GM21529 (cell line): ENCODE data around the gene OPN3.

Experiments
- ATAC-seq: cut with Tn5 transposase; IDR thresholded peaks from one replicate; pipeline ENCODE4 v1.9.1; 2021; ENCODE audit not compliant: unreplicated experiment

Gene OPN3

GRCh38 chr1:241592273-241592958 is 47.8 kb downstream of the OPN3 start:
- peak; percentile 82 for ATAC-seq

GRCh38 chr1:241591736-241592135 is 48.4 kb downstream of the OPN3 start:
- no peak for ATAC-seq

- ATAC-seq, result no peak
Measured at GRCh38 chr1:241591317-241591716, 48.9 kb downstream of the OPN3 start.

- no peak for ATAC-seq
Measured at GRCh38 chr1:241590719-241591118, 49.5 kb downstream of the OPN3 start.

GRCh38 chr1:241589521-241589920 is 50.6 kb downstream of the OPN3 start:
- ATAC-seq, result no peak

- no peak for ATAC-seq
Measured at GRCh38 chr1:241586905-241587512, 53.2 kb downstream of the OPN3 start.

- ATAC-seq, result no peak
Measured at GRCh38 chr1:241582921-241583321, 57.2 kb downstream of the OPN3 start.

- ATAC-seq, result no peak
Measured at GRCh38 chr1:241579434-241579833, 60.7 kb downstream of the OPN3 start.

GRCh38 chr1:241574154-241574553 is 66.0 kb downstream of the OPN3 start:
- no peak for ATAC-seq

- ATAC-seq, result no peak
Measured at GRCh38 chr1:241569848-241570247, 70.3 kb downstream of the OPN3 start.

GRCh38 chr1:241560849-241561187 is 79.4 kb downstream of the OPN3 start:
- no peak for ATAC-seq

GRCh38 chr1:241560146-241560848 is 79.9 kb downstream of the OPN3 start:
- ATAC-seq, result no peak

- ATAC-seq, result no peak
Measured at GRCh38 chr1:241557551-241558193, 82.5 kb downstream of the OPN3 start.

GRCh38 chr1:241557031-241557430 is 83.1 kb downstream of the OPN3 start:
- ATAC-seq, result no peak

GRCh38 chr1:241555526-241555925 is 84.6 kb downstream of the OPN3 start:
- no peak for ATAC-seq

- ATAC-seq, result no peak
Measured at GRCh38 chr1:241553886-241554592, 86.1 kb downstream of the OPN3 start.

GRCh38 chr1:241551759-241552638 is 88.2 kb downstream of the OPN3 start:
- peak; percentile 81 for ATAC-seq

- ATAC-seq, result no peak
Measured at GRCh38 chr1:241550318-241550717, 89.9 kb downstream of the OPN3 start.

- no peak for ATAC-seq
Measured at GRCh38 chr1:241548008-241548407, 92.2 kb downstream of the OPN3 start.
